T-cell (primary cell): ENCODE data around the gene CHERP. TPM values are rescaled to one million over a fixed set of nuclear protein-coding genes. Genes with fewer than 3 reads are reported as not detected.
"Not testable (repeated sequence)": the region's sequence is repeated elsewhere in the genome, so short reads cannot be mapped to it uniquely, and the experiment has no call there.

Source experiments
- ATAC-seq, 4 experiments: fragments of 200-7000 bp in 3 of 4; fragments of 150-1000 bp in 1 of 4; cut with Tn5 transposase; replicated peaks in 1 of 4; 1 replicate in 3 of 4; 2 replicates in 1 of 4; pipeline ENCODE4 v1.10.0; 2021; ENCODE audit warnings: moderate library complexity in 3 of 4, mild to moderate bottlenecking in 2 of 4, moderate number of reproducible peaks in 1 of 4
- CTCF ChIA-PET, 2 donors: fragments of 300-600 bp; sonication (Branson Sonifier 250); formaldehyde crosslinking; loops; one replicate each; lab custom pipeline; 2022; ENCODE audit warnings: antibody characterized with exemption in 2 of 2; lab: Charles Lee
- POLR2A ChIA-PET, 2 donors: fragments of 300-600 bp; sonication (Branson Sonifier 250); formaldehyde crosslinking; loops; one replicate each; lab custom pipeline; 2022; ENCODE audit warnings: antibody characterized with exemption in 2 of 2; lab: Charles Lee
- DNase-seq, 35 experiments: peaks; one replicate each; pipeline versions ENCODE4 v3.0.0 to v3.0.0-alpha.2; 2013 to 2023
- H3K27ac ChIP-seq: one replicate; pipeline ENCODE4 v1.5.1; 2013; ENCODE audit warnings: low read length
- H3K27me3 ChIP-seq, 2 experiments: replicated peaks in 1 of 2; 1 replicate in 1 of 2; 2 replicates in 1 of 2; pipeline versions ENCODE4 v1.6.1 to v1.7.0; 2013; ENCODE audit warnings: low read length in 1 of 2, mixed read lengths in 1 of 2; ENCODE audit not compliant: control insufficient read depth in 2 of 2, insufficient read depth in 2 of 2; ENCODE audit errors: extremely low read depth in 1 of 2
- H3K36me3 ChIP-seq, 2 donors: 1 replicate in 1 of 2; 2 replicates in 1 of 2; pipeline versions ENCODE4 v1.6.1 to v1.7.0; 2013; ENCODE audit warnings: low read length in 1 of 2; ENCODE audit not compliant: control insufficient read depth in 2 of 2, insufficient read depth in 1 of 2; ENCODE audit errors: extremely low read depth in 1 of 2
- H3K4me1 ChIP-seq, 2 experiments: 1 replicate in 1 of 2; 2 replicates in 1 of 2; pipeline versions ENCODE4 v1.6.1 to v1.7.0; 2013; ENCODE audit warnings: low read length in 2 of 2, mixed read lengths in 1 of 2; ENCODE audit not compliant: insufficient read depth in 2 of 2, control insufficient read depth in 1 of 2; ENCODE audit errors: extremely low read depth in 1 of 2
- H3K4me3 ChIP-seq, 2 donors: 1 replicate in 1 of 2; 2 replicates in 1 of 2; pipeline versions ENCODE4 v1.5.1 to v1.7.0; 2013; ENCODE audit warnings: mild to moderate bottlenecking in 2 of 2, low read length in 1 of 2, moderate library complexity in 1 of 2; ENCODE audit not compliant: control insufficient read depth in 1 of 2; ENCODE audit errors: extremely low read depth in 1 of 2
- H3K9me3 ChIP-seq: 2 replicates; pipeline ENCODE4 v1.7.0; 2013
- H3K27ac Mint-ChIP-seq, 2 donors: one replicate each; pipeline ENCODE4 v1.8.0; 2020 to 2021; ENCODE audit warnings: mild to moderate bottlenecking in 2 of 2, mixed read lengths in 2 of 2
- H3K27me3 Mint-ChIP-seq, 2 donors: one replicate each; pipeline ENCODE4 v1.8.0; 2021 to 2022; ENCODE audit warnings: mixed read lengths in 2 of 2
- H3K36me3 Mint-ChIP-seq: one replicate; pipeline ENCODE4 v1.8.0; 2021; ENCODE audit warnings: mixed read lengths
- H3K4me1 Mint-ChIP-seq, 3 donors: one replicate each; pipeline ENCODE4 v1.8.0; 2020 to 2022; ENCODE audit warnings: mixed read lengths in 3 of 3, mild to moderate bottlenecking in 1 of 3
- H3K4me3 Mint-ChIP-seq, 3 donors: one replicate each; pipeline ENCODE4 v1.8.0; 2020 to 2022; ENCODE audit warnings: mild to moderate bottlenecking in 3 of 3, mixed read lengths in 3 of 3, moderate library complexity in 3 of 3
- H3K9me3 Mint-ChIP-seq, 3 donors: one replicate each; pipeline ENCODE4 v1.8.0; 2020 to 2022; ENCODE audit warnings: mixed read lengths in 3 of 3
- WGBS: methylation state at CpG from one replicate; pipeline ENCODE4 v1.1.5; 2013; ENCODE audit warnings: missing lambda C conversion rate; ENCODE audit not compliant: insufficient coverage; 5-methylcytosine and 5-hydroxymethylcytosine counted together
- total RNA-seq, 35 experiments: library from RNA in 6 of 35; stranded (reverse) in 6 of 35; fragments of 120-200 nt in 1 of 35; gene quantifications; one replicate each; pipeline versions ENCODE4 v1.2.1 to v1.2.4 and lab custom pipeline; 2013 to 2026

The CHERP gene
- total RNA-seq, 5 donors from 2014 or later (not counting 1 experiment from before 2014, with no cell fraction given), result 52.6 to 76.7 (median 70.3) TPM

DNA sequence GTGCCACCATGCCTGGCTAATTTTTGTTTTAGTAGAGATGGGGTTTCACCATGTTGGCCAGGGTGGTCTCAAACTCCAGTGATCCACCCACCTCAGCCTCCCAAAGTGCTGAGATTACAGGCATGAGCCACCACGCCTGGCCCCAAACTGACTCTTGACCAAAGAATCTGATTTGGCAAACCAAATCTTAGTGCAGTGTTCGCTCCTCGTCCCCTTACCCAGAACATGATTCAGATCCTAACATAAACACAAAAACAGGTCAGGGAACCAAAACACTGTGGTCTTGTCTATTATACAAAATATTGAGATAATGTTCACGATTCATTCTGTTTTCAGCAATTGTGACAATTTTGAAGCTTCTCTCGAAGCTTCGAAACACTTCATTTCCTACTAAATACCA lies 9.7 kb upstream of the CHERP start:
- H3K27me3 Mint-ChIP-seq, H3K4me3 ChIP-seq, H3K9me3 Mint-ChIP-seq, H3K4me1 Mint-ChIP-seq, ATAC-seq, H3K27ac ChIP-seq, H3K9me3 ChIP-seq, H3K4me1 ChIP-seq, DNase-seq, CTCF ChIA-PET, H3K4me3 Mint-ChIP-seq, H3K27me3 ChIP-seq: not testable (repeated sequence)
- H3K36me3 Mint-ChIP-seq, result peaks cover 26% of the 10 kb centered on the region
- POLR2A ChIA-PET, result interaction anchor here in 1 of 2 donors (0.6 kb wide), 1 partner anchor 19 kb away, joined by 3 read pairs; no protein-coding TSS in a partner anchor
- H3K27ac Mint-ChIP-seq, result peak overlapping the region in 1 of 2 donors; percentile 6
- peaks cover 10 to 32% of the 10 kb centered on the region in 2 donors for H3K36me3 ChIP-seq
- WGBS, result 80% methylated on average over 1 of the region's 6 CpGs

DNA sequence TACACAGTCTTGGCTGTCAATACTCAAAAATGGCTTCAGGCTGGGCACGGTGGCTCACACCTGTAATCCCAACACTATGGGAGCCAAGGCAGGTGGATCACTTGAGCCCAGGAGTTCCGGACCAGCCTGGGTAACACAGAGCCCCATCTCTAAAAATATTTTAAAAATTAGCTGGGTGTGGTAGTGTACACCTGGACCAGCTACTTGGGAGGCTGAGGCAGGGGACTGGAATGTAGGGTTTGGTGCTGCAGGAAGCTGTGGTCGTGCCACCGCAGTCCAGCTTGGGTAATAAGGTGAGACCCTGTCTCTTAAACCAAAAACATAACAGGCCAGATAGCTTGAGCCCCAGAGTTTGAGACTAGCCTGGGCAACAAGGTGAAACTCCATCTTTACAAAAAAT lies 6.7 kb upstream of the CHERP start:
- WGBS, result 100% methylated on average over 1 of the region's 4 CpGs
- no peak overlapping the region for H3K27ac ChIP-seq
- no peak for ATAC-seq
- Mint-ChIP-seq H3K27me3 (no peaks in the 10 kb centered on the region), H3K4me3 (no peak overlapping the region), H3K4me1 (peaks cover 13 to 19% (median 16%) of the 10 kb centered on the region in 3 donors), H3K36me3 (peaks cover 18% of the 10 kb centered on the region), H3K9me3 (no peaks in the 10 kb centered on the region), H3K27ac (no peak overlapping the region)
- H3K9me3 ChIP-seq, result no peaks in the 10 kb centered on the region
- H3K4me1 ChIP-seq, result peaks cover 5 to 11% of the 10 kb centered on the region in 2 experiments
- no peak for DNase-seq
- ChIA-PET CTCF (no interaction called here), POLR2A (interaction anchor here in 1 of 2 donors (0.7 kb wide), 1 partner anchor 12 kb away, joined by 4 read pairs; no protein-coding TSS in a partner anchor)
- H3K27me3 ChIP-seq, result no peaks in the 10 kb centered on the region
- no peak overlapping the region for H3K4me3 ChIP-seq
- peaks cover 5 to 21% of the 10 kb centered on the region in 2 donors for H3K36me3 ChIP-seq

DNA sequence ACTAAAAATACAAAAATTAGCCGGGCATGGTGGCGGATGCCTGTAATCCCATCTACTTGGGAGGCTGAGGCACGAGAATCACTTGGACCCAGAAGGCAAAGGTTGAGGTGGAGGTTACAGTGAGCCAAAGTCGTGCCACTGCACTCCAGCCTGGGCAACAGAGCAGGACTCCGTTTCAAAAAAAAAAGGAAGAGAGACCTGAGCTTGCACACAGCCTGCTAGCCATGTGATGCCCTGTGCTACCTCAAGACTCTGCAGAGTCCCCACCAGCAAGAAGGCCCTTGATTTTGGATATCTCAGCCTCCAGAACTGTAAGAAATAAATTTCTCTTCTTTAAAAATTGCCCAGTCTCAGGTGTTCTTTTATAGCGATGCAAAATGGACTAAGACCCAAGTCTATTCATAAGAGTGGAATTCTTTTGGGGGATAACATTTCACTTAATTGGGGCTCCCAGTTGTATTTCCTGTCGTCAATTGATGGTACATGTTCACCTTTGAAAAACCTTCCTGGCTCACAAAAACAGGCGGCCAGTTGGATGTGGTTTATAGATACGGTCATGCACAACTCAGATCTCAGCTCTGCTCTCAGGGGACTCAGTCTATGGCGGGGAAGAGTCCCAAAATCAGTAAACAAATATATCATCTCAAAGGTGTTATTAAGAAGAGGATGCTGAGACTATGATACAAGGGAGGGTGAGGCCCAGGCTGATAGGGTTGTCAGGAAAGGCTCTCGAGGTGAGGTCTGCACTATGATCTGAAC lies 2.4 kb upstream of the CHERP start:
- Histone ChIP-seq H3K4me1 (peaks cover 16 to 46% of the 10 kb centered on the region in 2 experiments), H3K27ac (no peak overlapping the region), H3K36me3 (peaks cover 0 to 9% of the 10 kb centered on the region in 2 donors), H3K27me3 (no peaks in the 10 kb centered on the region), H3K4me3 (no peak overlapping the region), H3K9me3 (no peaks in the 10 kb centered on the region)
- Mint-ChIP-seq H3K27ac (peak overlapping the region; percentile 24 to 76), H3K27me3 (no peaks in the 10 kb centered on the region), H3K4me1 (peaks cover 36 to 42% (median 38%) of the 10 kb centered on the region in 3 donors), H3K36me3 (peaks cover 7% of the 10 kb centered on the region), H3K9me3 (no peaks in the 10 kb centered on the region), H3K4me3 (peak overlapping the region; percentile 0 to 28 (median 11))
- DNase-seq (no peak), ATAC-seq (no peak)
- POLR2A ChIA-PET, result no interaction called here
- WGBS, result 95% methylated on average over 3 of the region's 11 CpGs
- CTCF ChIA-PET, result interaction anchor here (0.6 to 0.7 kb wide), 2 partner anchors 87 to 172 kb away, joined by 3 to 5 read pairs; no protein-coding TSS in a partner anchor

DNA sequence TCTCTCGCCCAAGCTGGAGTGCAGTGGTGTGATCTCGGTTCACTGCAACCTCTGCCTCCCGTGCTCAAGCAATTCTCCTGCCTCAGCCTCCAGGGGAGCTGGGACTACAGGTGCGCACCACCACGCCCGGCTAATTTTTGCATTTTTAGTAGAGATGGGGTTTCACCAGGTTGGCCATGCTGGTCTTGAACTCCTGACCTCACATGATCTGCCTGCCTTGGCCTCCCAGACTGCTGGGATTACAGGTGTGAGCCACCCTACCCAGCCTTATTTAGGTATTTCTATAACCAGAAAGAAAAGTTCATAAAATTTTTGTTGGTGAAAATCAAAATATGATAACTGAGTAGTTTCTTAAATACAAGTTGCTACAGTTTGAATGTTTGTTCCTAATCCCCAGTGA lies 1.5 kb upstream of the CHERP start:
- Mint-ChIP-seq H3K4me3 (peak overlapping the region; percentile 85 to 92 (median 92)), H3K27ac (peak overlapping the region; percentile 46 to 87), H3K4me1 (peaks cover 43 to 49% (median 43%) of the 10 kb centered on the region in 3 donors)
- ATAC-seq, H3K27me3 ChIP-seq, H3K4me3 ChIP-seq, H3K9me3 Mint-ChIP-seq, H3K27me3 Mint-ChIP-seq, H3K9me3 ChIP-seq, DNase-seq, H3K27ac ChIP-seq, H3K36me3 Mint-ChIP-seq: not testable (repeated sequence)
- Histone ChIP-seq H3K36me3 (peaks cover 0 to 11% of the 10 kb centered on the region in 2 donors), H3K4me1 (peaks cover 19 to 53% of the 10 kb centered on the region in 2 experiments)
- ChIA-PET CTCF (interaction anchor here in 1 of 2 donors (1.0 kb wide), 1 partner anchor 22 kb away, joined by 3 read pairs; no protein-coding TSS in a partner anchor), POLR2A (interaction anchor here in 1 of 2 donors (0.6 to 1.2 kb wide), 3 partner anchors 28 to 533 kb away, joined by 3 to 7 read pairs (median 3); no protein-coding TSS in a partner anchor)
- no CpG with 5 or more reads among the region's 6 CpGs for WGBS

DNA sequence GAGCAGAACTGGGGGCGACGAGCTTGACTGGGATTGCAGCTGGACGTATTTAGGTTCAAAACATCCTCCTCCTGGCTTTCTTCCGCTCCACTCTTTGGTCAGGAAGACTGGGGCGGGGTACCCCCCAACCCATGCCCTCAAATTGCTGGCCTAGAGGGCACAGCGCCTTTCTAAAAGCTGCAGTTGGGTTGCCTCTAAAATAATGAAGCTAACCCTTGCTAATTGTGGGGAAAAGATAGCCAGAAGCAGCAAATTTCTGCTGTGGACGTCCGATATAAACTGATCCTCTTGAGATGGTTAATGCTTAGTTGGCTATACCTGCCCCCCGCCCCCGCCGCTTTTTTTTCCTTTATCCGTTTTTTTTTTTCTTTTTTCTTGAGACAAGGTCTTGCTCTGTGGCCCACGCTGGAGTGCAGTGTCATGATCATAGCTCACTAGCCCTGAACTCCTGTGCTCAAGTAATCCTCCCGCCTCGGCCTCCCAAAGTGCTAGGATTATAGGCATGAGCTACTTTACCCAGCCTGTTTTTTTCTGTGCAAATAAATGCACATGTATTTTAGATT lies 754 bp upstream of the CHERP start:
- ChIA-PET CTCF (interaction anchor here in 1 of 2 donors (1.0 to 1.1 kb wide), 2 partner anchors 23 to 44 kb away, joined by 3 to 6 read pairs; no protein-coding TSS in a partner anchor), POLR2A (interaction anchor here (0.5 to 1.2 kb wide), 6 partner anchors 28 to 204 kb away, joined by 3 to 11 read pairs (median 5); no protein-coding TSS in a partner anchor)
- Histone ChIP-seq H3K4me3 (peak overlapping the region; percentile 75 to 96), H3K27me3 (no peaks in the 10 kb centered on the region), H3K4me1 (peaks cover 19 to 60% of the 10 kb centered on the region in 2 experiments), H3K36me3 (peaks cover 0 to 12% of the 10 kb centered on the region in 2 donors), H3K9me3 (no peaks in the 10 kb centered on the region), H3K27ac (peak overlapping the region; percentile 66)
- Mint-ChIP-seq H3K27me3 (no peaks in the 10 kb centered on the region), H3K4me3 (peak overlapping the region; percentile 85 to 92 (median 92)), H3K36me3 (peaks cover 15% of the 10 kb centered on the region), H3K4me1 (peaks cover 51 to 56% (median 51%) of the 10 kb centered on the region in 3 donors), H3K9me3 (no peaks in the 10 kb centered on the region), H3K27ac (peak overlapping the region; percentile 87 to 91)
- 0% methylated on average over 6 of the region's 15 CpGs for WGBS
- DNase-seq (no peak), ATAC-seq (no peak)

DNA sequence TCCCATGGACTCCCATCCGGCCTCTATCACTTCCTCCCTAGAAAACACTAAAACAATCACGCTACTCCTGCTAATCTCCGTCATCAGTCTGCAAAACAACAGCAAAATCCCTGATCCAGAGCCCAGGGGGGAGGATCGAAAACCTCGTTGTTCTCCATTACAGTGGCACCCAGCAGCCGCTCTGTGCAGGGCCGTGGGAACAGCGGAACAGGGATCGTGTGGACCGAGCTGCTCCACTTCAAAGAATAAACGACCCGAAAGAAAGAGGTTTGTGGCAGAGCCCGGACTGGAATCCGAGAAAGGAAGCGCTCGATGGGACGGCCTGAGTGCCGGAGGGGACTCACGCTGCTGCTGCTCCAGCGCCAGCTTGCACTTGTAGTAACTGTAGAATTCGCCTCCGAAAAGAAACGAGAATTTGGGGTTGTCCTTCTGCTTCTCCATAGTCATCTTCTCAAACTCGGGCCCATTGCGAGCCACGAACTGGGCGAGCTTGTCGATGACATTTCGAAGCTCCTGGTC lies 652 bp downstream of the CHERP start:
- CTCF ChIA-PET, result interaction anchor here in 1 of 2 donors (0.6 kb wide), 1 partner anchor 1300 kb away, joined by 3 read pairs; no protein-coding TSS in a partner anchor
- peaks cover 19 to 68% of the 10 kb centered on the region in 2 experiments for H3K4me1 ChIP-seq
- Mint-ChIP-seq H3K4me3 (peak overlapping the region; percentile 84 to 92 (median 85)), H3K4me1 (peaks cover 60 to 65% (median 65%) of the 10 kb centered on the region in 3 donors), H3K27me3 (no peaks in the 10 kb centered on the region), H3K9me3 (no peaks in the 10 kb centered on the region), H3K27ac (peak overlapping the region; percentile 70 to 78), H3K36me3 (peaks cover 23% of the 10 kb centered on the region)
- no peaks in the 10 kb centered on the region for H3K9me3 ChIP-seq
- peak in 2 of 4 experiments; percentile 3 for ATAC-seq
- peaks cover under 1 to 21% of the 10 kb centered on the region in 2 donors for H3K36me3 ChIP-seq
- POLR2A ChIA-PET, result interaction anchor here in 1 of 2 donors (0.6 kb wide), 1 partner anchor 98 kb away, joined by 3 read pairs; no protein-coding TSS in a partner anchor
- under 1% methylated on average over 23 of the region's 29 CpGs for WGBS
- H3K27ac ChIP-seq, result no peak overlapping the region
- peak overlapping the region; percentile 75 to 96 for H3K4me3 ChIP-seq
- DNase-seq, result peak in 8 of 35 experiments; percentile 1 to 42 (median 14)
- no peaks in the 10 kb centered on the region for H3K27me3 ChIP-seq
